Caco-2 (cell line): ENCODE results near the gene RERE. TPM values are rescaled to one million over a fixed set of nuclear protein-coding genes. Genes with fewer than 3 reads are reported as not detected.

Experiments
- BruUV-seq: library from RNA; stranded (reverse); fragments of 400-500 nt; replicated peaks from 2 replicates; lab custom pipeline; 2021; lab: Mats Ljungman, UMichigan
- CTCF ChIA-PET: fragments of 300-600 bp; sonication (Branson Sonifier 250); formaldehyde crosslinking; loops from one replicate; lab custom pipeline; 2022; ENCODE audit warnings: antibody characterized with exemption; lab: Charles Lee
- POLR2A ChIA-PET: fragments of 300-600 bp; sonication (Branson Sonifier 250); formaldehyde crosslinking; loops from one replicate; lab custom pipeline; 2022; ENCODE audit warnings: antibody characterized with exemption; lab: Charles Lee
- DNase-seq, 2 experiments: peaks; one replicate each; pipeline versions ENCODE4 v3.0.0 to v3.0.0-alpha.2; 2020 to 2022
- H3K27me3 ChIP-seq: replicated peaks from 2 replicates; pipeline ENCODE4 v1.6.0; 2011; ENCODE audit warnings: low read length; ENCODE audit not compliant: control insufficient read depth, insufficient read depth
- H3K36me3 ChIP-seq: 2 replicates; pipeline ENCODE4 v1.5.1; 2011; ENCODE audit warnings: low read length; ENCODE audit not compliant: control insufficient read depth, insufficient read depth
- H3K4me1 ChIP-seq: fragments of 250-450 bp; sonication (Bioruptor Pico); 2 replicates; pipeline ENCODE4 v1.5.1; 2020; ENCODE audit warnings: mild to moderate bottlenecking
- H3K4me3 ChIP-seq: 2 replicates; pipeline ENCODE4 v1.5.1; 2011; ENCODE audit warnings: low read depth, mild to moderate bottlenecking, control low read depth, low read length
- H3K9me3 ChIP-seq: fragments of 250-450 bp; sonication (Bioruptor Pico); 2 replicates; pipeline ENCODE4 v1.5.1; 2020; ENCODE audit warnings: mild to moderate bottlenecking, moderate library complexity
- H3K27ac Mint-ChIP-seq: one replicate; pipeline ENCODE4 v1.8.0; 2022; ENCODE audit warnings: mixed read lengths; ENCODE audit not compliant: unreplicated experiment
- H3K27me3 Mint-ChIP-seq: one replicate; pipeline ENCODE4 v1.8.0; 2022; ENCODE audit warnings: mixed read lengths; ENCODE audit not compliant: insufficient read depth, unreplicated experiment
- H3K36me3 Mint-ChIP-seq: one replicate; pipeline ENCODE4 v1.8.0; 2022; ENCODE audit warnings: mild to moderate bottlenecking, mixed read lengths; ENCODE audit not compliant: insufficient read depth, unreplicated experiment
- H3K4me1 Mint-ChIP-seq: one replicate; pipeline ENCODE4 v1.8.0; 2022; ENCODE audit warnings: low read depth, mixed read lengths; ENCODE audit not compliant: unreplicated experiment
- H3K4me3 Mint-ChIP-seq: one replicate; pipeline ENCODE4 v1.8.0; 2022; ENCODE audit warnings: mild to moderate bottlenecking, moderate library complexity, mixed read lengths; ENCODE audit not compliant: unreplicated experiment
- H3K9me3 Mint-ChIP-seq: one replicate; pipeline ENCODE4 v1.8.0; 2022; ENCODE audit warnings: mixed read lengths; ENCODE audit not compliant: unreplicated experiment
- CTCF ChIP-seq, 2 experiments: fragments of 200-600 bp in 1 of 2; IDR thresholded peaks; 1 replicate in 1 of 2; 2 replicates in 1 of 2; pipeline versions ENCODE4 v1.5.1 to v1.8.0; 2011 to 2022; ENCODE audit warnings: antibody characterized with exemption in 1 of 2, control low read depth in 1 of 2, inconsistent platforms in 1 of 2, low read depth in 1 of 2, low read length in 1 of 2, mild to moderate bottlenecking in 1 of 2, moderate library complexity in 1 of 2; ENCODE audit not compliant: insufficient read depth in 1 of 2, severe bottlenecking in 1 of 2, unreplicated experiment in 1 of 2
- intact Hi-C: fragments of 100-400 bp; cut with micrococcal nuclease; formaldehyde crosslinking; loops from one replicate; pipeline ENCODE4 v1.10.0; 2022; ENCODE audit not compliant: unreplicated experiment
- total RNA-seq: library from RNA; stranded (reverse); gene quantifications from 2 replicates; pipeline ENCODE4 v1.2.3, GENCODE V29; 2022

RERE gene
- total RNA-seq, 1 experiment from 2014 or later: 85.2 TPM

- ChIA-PET CTCF (no interaction called here), POLR2A (interaction anchor here (0.6 kb wide), 1 partner anchor 32 kb away, joined by 5 read pairs; no protein-coding TSS in a partner anchor)
- H3K27me3 Mint-ChIP-seq: no peaks in the 10 kb centered on the region
- BruUV-seq: no TSS peak
- Histone ChIP-seq H3K27me3 (no peaks in the 10 kb centered on the region), H3K36me3 (no peaks in the 10 kb centered on the region), H3K4me3 (no peak overlapping the region), H3K4me1 (peaks cover 20% of the 10 kb centered on the region), H3K9me3 (no peaks in the 10 kb centered on the region)
- no peaks in the 10 kb centered on the region for H3K9me3 Mint-ChIP-seq
- intact Hi-C loops: no loop called here
- no peaks in the 10 kb centered on the region for H3K4me1 Mint-ChIP-seq
- H3K4me3 Mint-ChIP-seq: no peak overlapping the region
- DNase-seq: no peak
- TF ChIP-seq CTCF (IDR thresholded peaks at IDR 0.05; ENCODE audit: insufficient read depth in 1 of 2, low read depth in 1 of 2, low read length in 1 of 2, severe bottlenecking in 1 of 2, unreplicated experiment in 1 of 2): no peak
- H3K36me3 Mint-ChIP-seq: no peaks in the 10 kb centered on the region
- H3K27ac Mint-ChIP-seq: no peak overlapping the region
Observed at GRCh38 chr1:8663090-8663802, 154.2 kb downstream of the RERE start.

- no TSS peak for BruUV-seq
- no peaks in the 10 kb centered on the region for H3K9me3 Mint-ChIP-seq
- Histone ChIP-seq H3K4me1 (peaks cover 16% of the 10 kb centered on the region), H3K36me3 (no peaks in the 10 kb centered on the region), H3K27me3 (no peaks in the 10 kb centered on the region), H3K9me3 (no peaks in the 10 kb centered on the region), H3K4me3 (no peak overlapping the region)
- H3K36me3 Mint-ChIP-seq: no peaks in the 10 kb centered on the region
- no peak for DNase-seq
- H3K4me1 Mint-ChIP-seq: no peaks in the 10 kb centered on the region
- no peak overlapping the region for H3K27ac Mint-ChIP-seq
- no peaks in the 10 kb centered on the region for H3K27me3 Mint-ChIP-seq
- intact Hi-C loops: no loop called here
- no peak for TF ChIP-seq CTCF (IDR thresholded peaks at IDR 0.05; ENCODE audit: insufficient read depth in 1 of 2, low read depth in 1 of 2, low read length in 1 of 2, severe bottlenecking in 1 of 2, unreplicated experiment in 1 of 2)
- H3K4me3 Mint-ChIP-seq: no peak overlapping the region
- POLR2A ChIA-PET: interaction anchor here (0.6 kb wide), 1 partner anchor 33 kb away, joined by 5 read pairs; no protein-coding TSS in a partner anchor
- CTCF ChIA-PET: no interaction called here
Observed at GRCh38 chr1:8662380-8663072, 154.9 kb downstream of the RERE start.

GRCh38 chr1:8661185-8662110, 156.0 kb downstream of the RERE start:
- no peak for DNase-seq
- Mint-ChIP-seq H3K36me3 (peaks cover 2% of the 10 kb centered on the region), H3K4me3 (no peak overlapping the region), H3K4me1 (no peaks in the 10 kb centered on the region), H3K27ac (no peak overlapping the region), H3K9me3 (no peaks in the 10 kb centered on the region), H3K27me3 (no peaks in the 10 kb centered on the region)
- no peak for TF ChIP-seq CTCF (IDR thresholded peaks at IDR 0.05; ENCODE audit: insufficient read depth in 1 of 2, low read depth in 1 of 2, low read length in 1 of 2, severe bottlenecking in 1 of 2, unreplicated experiment in 1 of 2)
- no TSS peak for BruUV-seq
- Histone ChIP-seq H3K36me3 (no peaks in the 10 kb centered on the region), H3K4me1 (peaks cover 16% of the 10 kb centered on the region), H3K27me3 (no peaks in the 10 kb centered on the region), H3K9me3 (no peaks in the 10 kb centered on the region), H3K4me3 (no peak overlapping the region)
- POLR2A ChIA-PET: no interaction called here
- CTCF ChIA-PET: no interaction called here
- intact Hi-C loops: no loop called here
